GM10266 (cell line): Measurements from ENCODE around the gene LHX1.

Source experiments
- DNase-seq: peaks from one replicate; pipeline ENCODE4 v3.0.0; 2012; ENCODE audit errors: extremely low spot score
- TF ChIP-seq, protein P1 (sequence below): IDR thresholded peaks from 2 replicates; pipeline ENCODE4 v1.5.1; 2012; ENCODE audit warnings: mild to moderate bottlenecking, low read depth; ENCODE audit not compliant: control insufficient read depth, insufficient read depth; ENCODE audit errors: missing control alignments

LHX1 gene

DNA sequence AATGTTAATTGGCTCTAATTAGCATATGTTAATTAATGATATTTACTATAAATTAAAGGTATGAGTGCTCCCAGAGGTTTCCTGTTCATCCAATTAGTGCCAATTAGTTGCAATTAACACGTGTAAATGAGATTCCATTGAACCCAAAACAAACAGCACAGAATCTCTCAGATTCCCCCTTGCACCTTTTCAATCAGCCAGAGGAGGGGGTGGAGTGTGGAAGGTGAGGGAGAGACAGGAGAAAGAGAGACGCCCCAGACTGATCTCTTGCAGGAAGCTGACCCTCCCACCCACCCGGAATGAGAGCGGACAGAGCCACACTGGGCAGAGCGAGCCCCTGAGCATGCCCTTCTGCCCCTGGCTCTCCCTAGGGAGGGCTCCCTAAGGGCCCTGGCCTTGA is 24.1 kb upstream of the LHX1 start:
- DNase-seq = no peak

DNA sequence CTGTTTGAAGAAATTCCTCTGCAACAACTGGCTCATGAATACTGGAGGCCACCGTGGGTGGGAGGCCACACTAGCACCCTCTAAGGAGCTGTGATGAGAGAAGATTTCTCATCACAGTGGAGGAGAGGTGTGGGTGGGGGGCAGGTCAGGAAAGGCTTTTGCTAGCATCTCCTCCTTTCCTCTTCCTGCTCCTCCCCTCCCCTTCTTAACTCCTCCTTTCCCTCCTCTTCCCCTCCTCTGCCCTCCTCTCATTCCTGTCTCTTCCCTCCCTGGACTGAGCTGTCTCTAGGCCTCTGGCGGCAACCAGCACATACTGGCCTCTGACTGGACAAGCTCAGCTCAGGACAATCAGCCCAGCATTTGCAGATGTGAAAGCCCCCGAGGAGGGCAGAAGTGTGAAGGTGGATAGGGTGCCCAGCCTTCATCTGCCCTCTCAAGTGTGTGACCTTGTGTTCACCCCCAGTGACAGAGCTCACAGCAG is 19.0 kb upstream of the LHX1 start:
- DNase-seq = no peak
- TF ChIP-seq, protein P1, sequence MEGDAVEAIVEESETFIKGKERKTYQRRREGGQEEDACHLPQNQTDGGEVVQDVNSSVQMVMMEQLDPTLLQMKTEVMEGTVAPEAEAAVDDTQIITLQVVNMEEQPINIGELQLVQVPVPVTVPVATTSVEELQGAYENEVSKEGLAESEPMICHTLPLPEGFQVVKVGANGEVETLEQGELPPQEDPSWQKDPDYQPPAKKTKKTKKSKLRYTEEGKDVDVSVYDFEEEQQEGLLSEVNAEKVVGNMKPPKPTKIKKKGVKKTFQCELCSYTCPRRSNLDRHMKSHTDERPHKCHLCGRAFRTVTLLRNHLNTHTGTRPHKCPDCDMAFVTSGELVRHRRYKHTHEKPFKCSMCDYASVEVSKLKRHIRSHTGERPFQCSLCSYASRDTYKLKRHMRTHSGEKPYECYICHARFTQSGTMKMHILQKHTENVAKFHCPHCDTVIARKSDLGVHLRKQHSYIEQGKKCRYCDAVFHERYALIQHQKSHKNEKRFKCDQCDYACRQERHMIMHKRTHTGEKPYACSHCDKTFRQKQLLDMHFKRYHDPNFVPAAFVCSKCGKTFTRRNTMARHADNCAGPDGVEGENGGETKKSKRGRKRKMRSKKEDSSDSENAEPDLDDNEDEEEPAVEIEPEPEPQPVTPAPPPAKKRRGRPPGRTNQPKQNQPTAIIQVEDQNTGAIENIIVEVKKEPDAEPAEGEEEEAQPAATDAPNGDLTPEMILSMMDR = no peak

More for the DNA sequence above, 24.1 kb upstream of the LHX1 start:
- TF ChIP-seq, protein P1 = no peak

DNA sequence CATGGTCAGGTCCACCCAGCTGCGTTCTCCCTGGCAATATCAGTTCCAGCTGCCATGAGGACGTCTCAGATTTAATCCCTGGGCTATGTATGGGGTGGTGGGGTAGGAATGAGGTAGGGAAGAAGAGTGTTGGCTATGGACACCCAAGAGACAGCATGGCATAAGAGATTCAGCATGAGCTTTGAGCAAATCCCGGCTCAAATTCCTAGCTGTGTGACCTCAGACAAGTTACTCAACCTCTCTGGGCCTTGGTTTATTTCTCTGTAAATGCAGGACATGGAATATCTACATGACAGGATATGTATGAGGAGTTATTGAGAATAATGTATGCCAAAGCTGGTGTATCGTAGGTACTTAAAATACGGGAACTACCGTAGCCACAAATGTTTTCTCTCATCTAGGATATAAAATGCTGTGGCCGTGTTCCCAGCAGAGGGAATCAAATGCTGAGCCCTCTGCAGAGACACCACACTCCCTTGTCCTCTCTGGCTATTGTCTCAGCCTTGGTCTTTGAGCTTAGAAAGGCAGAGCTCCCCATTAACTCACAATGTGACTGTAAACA is 17.8 kb upstream of the LHX1 start:
- TF ChIP-seq, protein P1 = no peak
- no peak for DNase-seq

DNA sequence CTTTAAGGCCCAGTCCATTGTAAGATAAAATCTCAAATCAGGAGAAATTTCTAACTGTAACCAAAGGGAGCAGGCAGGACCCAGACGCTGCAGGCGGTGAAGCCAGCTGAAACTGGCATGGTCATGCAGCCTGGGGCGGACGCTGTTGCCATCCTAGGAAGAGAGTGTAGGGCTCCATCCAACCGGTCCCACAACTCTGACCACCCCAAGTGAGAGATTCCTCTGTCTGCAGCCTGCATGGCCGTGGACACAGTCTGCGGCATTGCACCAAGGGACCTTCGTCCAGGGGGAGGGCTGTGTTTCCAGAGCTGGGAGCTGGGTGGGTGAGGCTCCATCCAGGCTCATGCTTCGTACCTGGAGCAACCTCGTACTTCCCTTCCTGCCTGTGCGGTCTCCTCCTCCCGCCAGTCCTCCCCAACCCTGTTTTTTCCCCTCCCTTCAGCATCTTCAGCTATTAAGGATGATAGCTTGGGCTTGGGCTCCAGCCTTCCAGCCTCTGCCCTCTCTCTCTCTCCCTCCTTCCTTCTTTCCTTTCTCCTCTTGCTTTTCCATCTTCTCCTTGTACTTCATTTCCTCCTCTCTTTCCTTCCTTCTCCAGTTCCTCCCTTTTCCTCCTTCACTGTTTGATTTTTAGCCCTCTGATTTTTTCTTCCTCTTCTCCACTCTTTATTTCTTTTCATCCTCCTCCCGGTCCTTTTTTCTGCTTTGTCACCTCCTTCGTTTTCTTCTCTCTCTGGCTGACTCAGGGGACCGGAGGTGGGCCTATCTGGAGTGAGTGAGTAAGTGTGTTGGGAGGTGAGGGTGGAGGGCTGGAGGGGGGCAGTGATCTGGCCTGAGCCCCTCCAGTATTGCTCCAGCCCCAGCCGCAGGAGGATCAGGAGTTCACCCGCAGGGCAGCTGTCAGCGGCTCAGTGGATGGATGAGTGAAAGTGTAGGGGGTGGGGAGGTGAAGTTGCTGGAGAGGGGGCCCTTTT is 17.0 kb upstream of the LHX1 start:
- TF ChIP-seq, protein P1 = no peak
- DNase-seq = no peak

DNA sequence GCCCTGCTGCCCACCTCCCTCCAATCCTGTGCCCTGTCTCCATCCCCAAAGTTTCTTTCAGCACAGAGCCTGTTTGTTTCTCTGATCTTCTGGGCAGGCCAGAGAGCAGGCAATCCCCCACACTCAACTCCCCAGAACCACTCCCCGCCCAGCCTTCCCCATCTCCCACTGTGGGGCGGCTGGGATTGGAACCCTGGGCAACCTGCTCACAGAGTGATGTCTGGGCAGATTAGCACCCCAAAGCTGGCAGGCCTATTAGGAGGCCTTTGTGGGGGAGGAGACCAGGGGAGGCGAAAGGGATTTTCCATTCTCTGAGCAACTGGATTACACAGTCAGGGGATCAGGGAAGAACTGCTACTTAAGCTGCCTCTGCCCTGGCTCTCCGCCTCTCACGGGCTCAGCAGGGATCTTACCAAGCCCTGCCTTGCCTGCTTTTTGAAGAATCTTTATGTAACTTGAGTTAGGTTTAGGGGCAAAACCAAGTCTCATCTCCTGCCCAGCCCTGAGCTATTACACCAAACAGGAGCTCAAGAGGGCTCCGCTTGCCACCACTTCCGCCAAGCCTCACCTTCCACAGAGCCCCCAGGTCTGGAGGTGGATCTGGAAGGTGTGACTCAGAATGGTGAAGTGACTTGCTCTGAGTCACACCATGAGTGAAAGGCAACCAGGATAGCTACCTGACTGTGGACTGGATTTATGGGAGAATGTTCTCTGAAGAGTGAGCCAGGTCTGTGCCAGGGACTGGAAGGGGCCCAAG is 16.0 kb upstream of the LHX1 start:
- DNase-seq = no peak
- TF ChIP-seq, protein P1 = no peak

DNA sequence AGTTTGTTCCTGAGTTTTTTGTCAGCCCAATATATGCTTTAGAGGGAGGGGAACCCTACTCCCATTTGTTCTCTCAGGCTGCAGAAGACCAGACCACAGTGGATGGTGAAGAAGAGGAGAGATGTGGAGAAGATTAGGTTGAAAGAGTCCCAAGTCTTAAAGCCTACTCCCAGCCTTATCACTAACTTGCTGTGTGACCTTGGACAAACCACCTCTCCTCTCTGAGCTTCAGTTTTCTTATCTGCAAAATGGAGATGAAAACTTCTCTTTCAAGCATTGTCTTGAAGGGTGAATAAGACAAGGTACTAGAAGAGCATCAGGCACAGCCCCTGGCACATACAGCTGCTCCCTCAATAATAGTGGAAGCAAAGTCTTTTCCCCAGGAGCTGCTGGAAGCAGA is 15.1 kb upstream of the LHX1 start:
- no peak for DNase-seq
- TF ChIP-seq, protein P1 = no peak
